HL-60/S4 (cell line): ENCODE results near the gene TMEM79.
"Not testable (repeated sequence)": the region's sequence is repeated elsewhere in the genome, so short reads cannot be mapped to it uniquely, and the experiment has no call there.

Experiments
- in situ Hi-C: fragments of 300-500 bp; cut with MboI; formaldehyde crosslinking; loops from 2 replicates; pipeline ENCODE4 v1.14.3; 2022; ENCODE audit warnings: low sequenced_read_pairs

Gene TMEM79

DNA sequence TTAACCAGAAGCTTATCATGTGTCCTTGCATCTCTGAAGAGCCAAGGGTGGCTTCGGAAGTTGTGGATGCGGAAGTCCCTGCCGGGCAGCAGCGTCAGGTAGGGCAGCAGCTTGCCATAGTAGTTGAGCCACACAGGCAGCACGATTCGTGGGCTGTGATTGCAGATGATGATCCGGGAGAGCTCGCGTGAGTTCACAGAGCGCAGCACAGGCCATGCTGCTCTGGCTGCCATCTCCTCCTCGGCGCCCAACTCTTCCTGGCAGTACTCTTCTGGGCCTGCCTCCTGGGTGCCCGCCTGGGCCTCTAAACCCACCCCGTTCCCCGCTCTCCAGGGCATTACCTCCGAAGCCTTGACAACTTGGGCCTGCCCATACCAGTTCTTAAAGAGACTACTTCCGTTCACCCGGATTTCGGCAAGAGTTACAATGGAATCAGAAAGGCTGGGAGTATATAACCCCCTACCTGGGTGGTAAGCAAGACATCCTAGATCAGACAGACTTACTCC is 14.8 kb downstream of the TMEM79 start, which contains the start of gene VHLL:
Gene VHLL, minus strand, starts transcription at position 456 of the 506 bp plus-strand sequence. Its CDS starts 118 bp downstream, at position 338.
- in situ Hi-C loops = no loop called here

DNA sequence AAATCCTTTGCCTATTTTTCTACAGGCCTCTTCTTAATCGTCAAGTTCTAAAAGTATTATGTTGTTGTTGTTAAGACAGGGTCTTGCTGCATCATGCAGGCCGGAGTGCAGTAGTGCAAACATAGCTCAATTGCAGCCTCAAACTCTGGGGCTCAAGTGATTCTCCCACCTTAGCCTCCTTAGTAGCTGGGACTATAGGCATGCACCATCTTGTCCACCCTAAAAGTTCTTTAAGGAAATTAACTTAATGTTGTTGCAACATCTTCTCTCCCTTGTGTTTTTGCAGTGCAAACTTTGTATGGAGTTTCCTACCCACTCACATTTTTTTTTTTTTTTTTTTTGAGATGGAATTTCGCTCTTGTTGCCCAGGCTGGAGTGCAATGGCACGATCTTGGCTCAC is 19.1 kb downstream of the TMEM79 start:
- in situ Hi-C loops = no loop called here

- in situ Hi-C loops = no loop called here
Observed at GRCh38 chr1:156305215-156305614, 21.1 kb downstream of the TMEM79 start.

- in situ Hi-C loops = no loop called here
Observed at GRCh38 chr1:156308078-156308477, 24.0 kb downstream of the TMEM79 start.

DNA sequence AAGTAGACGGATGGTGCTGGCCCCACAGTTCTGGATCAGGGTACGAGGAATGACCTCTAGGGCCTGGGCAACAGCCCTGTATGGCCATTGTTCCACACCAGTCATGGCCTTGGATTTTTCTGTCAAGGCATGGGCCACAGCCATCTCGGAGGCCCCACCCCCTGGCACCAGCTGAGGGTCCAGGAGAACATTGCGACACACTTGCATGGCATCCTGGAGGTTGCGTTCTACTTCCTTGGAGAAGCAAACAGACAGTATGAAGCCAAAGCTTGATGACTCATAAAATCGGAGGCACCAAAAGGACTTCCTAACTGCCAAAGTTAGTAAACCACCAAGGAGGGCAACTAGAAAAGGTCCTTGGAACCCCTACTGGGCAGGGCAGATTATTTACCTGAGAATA is 26.8 kb downstream of the TMEM79 start:
- in situ Hi-C loops = no loop called here

DNA sequence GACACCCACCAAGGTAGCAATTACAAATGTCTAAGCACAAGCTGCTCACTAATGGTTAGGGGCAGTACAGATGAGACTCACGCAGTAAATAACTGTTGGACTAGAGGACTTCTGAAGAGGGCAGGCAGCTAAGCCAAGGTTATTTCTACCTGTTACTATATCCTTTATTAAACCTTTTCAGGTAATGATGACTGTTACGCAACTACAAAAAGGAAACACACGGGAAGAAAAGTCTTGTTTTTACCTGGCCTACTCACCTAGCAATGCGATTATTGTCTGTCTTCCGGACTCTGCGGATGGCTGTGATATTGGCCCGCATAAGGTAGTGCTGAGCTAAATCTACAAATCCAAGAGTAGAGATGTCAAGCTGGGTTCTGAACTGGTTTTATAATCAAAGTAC is 32.8 kb downstream of the TMEM79 start:
- in situ Hi-C loops = no loop called here

- in situ Hi-C loops = no loop called here
Observed at GRCh38 chr1:156319664-156320063, 35.5 kb downstream of the TMEM79 start.

DNA sequence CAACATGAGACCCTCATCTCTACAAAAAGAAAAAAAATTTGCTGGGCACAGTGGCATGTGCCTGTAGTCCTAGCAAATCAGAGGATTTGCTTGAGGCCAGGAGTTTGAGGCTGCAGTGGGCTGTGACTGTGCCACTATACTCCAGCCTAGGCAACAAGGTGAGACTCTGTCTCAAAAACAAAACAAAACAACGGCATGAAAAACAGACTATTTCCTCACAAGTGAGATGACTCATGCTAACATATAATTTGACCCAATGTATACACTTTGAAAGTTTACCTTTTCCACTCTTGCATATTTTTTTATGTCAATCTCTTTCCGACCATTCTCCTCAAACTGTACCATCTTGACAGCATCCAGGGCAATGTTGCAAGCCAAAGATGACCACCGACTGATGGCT is 36.4 kb downstream of the TMEM79 start:
- in situ Hi-C loops = no loop called here

- in situ Hi-C loops = not testable (repeated sequence)
Observed at GRCh38 chr1:156323179-156323578, 39.1 kb downstream of the TMEM79 start.

DNA sequence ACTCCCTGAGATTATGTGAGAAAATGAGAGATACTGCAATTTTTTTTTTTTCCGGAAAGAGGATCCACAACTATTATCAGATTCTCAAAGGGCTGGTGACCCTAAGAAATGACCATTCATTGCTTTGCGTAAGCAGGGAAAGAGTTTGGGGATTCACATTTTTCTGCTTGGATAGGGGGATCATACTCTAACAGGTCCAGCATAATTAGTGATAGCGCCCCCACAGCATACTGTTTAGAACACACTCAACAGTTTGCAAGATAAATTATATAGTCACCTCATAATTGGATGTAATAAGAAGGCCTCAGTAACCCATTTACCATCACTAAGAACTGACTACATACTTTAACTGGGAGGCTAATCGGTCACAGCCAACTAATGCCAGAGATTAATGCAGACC is 52.1 kb downstream of the TMEM79 start:
- in situ Hi-C loops = no loop called here

- in situ Hi-C loops = no loop called here
Observed at GRCh38 chr1:156337052-156337887, 53.1 kb downstream of the TMEM79 start.

- in situ Hi-C loops = no loop called here
Observed at GRCh38 chr1:156337888-156338179, 53.7 kb downstream of the TMEM79 start.

GRCh38 chr1:156338180-156338976 is 54.3 kb downstream of the TMEM79 start, which contains the start of the genes CCT3 and TSACC:
Gene CCT3 (minus strand): TSS chr1:156338292. CDS start chr1:156338184, 108 bp downstream.
Gene TSACC (plus strand): TSS chr1:156338526. CDS start chr1:156339758, 1,232 bp downstream.
- in situ Hi-C loops = no loop called here
